ENCODE results near the gene DUSP8.
"Not testable (repeated sequence)": the region's sequence is repeated elsewhere in the genome, so short reads cannot be mapped to it uniquely, and the experiment has no call there.

The DUSP8 gene

DNA sequence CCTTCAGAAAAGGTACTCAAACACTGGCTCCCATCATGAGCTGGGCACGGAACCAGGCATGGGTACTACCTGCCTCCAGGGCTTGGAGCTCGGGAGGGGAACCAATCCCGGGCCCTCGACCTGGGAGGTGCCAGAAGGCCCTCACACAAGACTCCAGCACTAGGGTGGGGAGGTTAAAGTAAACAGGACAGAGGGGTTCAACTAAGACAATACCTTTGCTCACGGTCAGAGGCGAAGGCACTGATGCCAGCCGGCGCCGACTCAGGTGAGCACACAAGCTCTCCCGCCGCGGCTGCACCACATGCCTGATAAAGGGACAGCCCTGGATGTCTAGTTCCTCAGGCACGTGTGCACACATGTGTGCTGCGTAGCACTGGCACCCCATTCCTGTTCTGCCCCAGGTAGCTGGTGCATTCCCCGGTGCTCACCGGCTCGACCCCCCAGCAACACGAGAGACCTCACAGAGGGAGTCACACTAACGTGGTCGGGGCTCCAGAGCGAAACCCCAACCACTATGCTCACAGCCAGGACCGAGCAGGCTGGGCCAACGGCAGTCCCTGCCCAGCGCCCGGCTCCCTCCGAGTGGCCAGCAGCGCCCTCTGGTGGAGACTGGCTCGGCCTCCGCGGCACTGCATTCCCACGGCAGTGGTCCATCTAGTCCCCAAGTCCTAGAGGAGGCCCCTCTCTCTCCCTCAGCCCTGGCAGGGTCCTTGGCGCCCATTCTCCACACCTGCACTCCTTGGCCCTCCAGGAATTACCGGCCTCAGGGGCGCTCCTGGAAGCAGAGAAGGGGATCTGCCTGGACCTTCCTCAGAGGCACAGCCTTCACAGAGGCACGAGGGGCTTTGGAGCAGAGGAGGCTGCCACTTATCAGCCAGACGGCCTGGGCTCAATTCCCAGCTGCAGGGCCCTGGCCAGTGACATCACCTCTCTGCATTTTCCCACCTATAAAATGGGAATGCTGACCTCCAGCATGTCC is 56.7 kb downstream of the DUSP8 start:
- DNase-seq (ENCODE audit: low read depth in 2 of 2) = peak; percentile 69 to 72

DNA sequence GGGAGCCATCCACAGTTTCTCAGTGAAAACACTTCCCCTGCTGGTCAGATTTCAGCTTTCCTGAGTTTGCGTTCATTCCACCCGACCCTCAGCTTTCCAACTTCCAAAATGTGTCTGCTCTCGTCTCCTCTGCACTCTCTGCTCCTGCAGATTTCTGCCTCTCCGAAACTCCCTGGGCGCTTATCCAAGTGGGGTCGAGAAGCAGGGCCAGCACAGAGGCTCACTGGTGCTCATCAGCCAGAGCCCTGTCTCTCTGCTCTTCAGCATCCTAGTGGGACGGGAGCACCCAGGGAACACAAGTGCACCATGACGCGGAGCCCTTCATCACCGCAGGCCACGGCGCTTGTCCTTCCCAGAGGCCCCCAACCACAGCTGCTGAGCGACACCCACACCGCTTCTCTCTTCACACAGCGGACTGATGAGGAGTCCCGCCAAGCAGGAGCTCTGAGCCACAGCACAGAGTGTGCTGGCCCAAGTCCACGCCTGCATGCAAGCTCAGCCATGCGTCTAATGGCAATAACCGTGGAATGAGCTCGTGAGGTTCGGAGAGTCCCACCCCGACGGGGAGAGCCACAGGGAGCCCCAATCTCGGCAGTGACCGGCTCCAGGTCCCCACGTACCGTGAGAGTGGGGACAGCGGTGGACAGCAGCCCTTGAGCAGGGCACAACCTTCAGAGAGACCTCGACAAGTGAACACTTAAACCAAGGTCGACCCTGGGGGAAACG is 57.6 kb downstream of the DUSP8 start:
- DNase-seq (ENCODE audit: low read depth in 2 of 2) = no peak

DNA sequence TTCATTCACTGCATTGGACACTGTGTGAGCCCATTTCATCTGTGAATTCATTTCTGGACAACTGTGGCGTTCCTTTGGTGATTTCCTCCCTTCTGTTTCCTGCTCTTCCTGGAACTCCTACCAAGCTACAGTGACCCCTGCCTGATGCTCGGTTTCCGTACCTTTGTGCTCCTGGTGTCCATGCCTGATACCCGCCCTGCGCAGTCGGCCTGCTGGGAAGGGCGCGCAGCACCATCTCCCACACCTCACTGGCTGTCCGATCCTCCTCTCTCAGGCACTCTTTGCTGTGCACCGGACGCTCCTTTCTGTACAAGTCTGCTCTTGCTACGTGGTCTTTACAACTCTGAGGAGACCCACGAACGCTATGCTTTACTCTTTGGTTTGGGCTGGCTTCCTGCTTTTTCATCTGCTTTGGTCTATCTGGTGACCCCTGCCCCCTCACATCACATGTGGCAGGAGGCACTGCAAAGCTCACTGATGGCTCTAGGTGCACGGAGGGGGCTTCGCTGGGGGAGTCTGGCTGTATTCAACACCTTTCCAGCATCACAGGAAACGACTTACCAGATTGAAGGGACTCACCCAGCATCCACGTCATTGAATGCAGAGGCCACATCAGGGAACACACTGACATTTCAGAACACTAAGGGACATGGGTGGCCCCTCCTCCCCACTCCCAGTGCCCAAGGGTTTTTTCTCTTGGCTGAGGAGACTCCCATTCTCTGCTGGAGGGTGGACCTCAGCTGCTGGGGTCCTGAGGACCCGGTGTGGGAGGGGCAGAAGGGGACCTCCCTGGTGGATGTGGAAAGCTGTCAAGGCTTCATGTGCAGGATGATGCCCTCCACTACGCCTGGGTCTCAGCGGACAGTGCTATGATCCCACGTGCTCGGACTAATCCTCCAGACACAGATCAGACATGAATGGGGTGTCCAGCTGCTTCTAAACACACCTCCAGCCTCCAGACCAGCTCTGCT is 58.5 kb downstream of the DUSP8 start:
- no peak for DNase-seq (ENCODE audit: low read depth in 2 of 2)

DNA sequence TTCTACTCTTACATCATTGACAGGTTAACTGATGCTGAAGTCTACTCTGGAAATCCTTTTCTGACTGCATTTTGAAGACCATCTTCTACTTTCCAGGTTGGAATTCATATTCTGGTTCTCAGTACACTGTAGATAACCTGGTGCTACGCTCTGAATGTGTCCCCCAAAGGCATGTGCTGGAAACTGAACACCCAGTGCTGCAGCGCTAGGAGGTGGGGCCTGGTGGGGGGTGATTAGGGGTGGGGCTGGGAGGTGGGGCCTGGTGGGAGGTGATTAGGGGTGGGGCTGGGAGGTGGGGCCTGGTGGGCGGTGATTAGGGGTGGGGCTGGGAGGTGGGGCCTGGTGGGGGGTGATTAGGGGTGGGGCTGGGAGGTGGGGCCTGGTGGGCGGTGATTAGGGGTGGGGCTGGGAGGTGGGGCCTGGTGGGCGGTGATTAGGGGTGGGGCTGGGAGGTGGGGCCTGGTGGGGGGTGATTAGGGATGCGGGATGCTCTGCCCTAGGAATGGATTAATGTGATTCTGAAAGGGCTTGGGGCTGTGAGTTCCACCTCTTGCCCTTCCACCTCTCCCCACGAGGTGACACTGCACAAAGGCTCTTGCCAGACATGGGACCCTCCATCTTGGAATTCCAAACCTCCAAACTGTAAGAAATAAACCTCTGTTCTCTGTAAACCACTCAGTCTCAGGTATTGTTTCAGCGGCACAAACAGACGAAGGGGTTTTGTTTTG is 59.4 kb downstream of the DUSP8 start:
- DNase-seq (ENCODE audit: low read depth in 2 of 2) = not testable (repeated sequence)

DNA sequence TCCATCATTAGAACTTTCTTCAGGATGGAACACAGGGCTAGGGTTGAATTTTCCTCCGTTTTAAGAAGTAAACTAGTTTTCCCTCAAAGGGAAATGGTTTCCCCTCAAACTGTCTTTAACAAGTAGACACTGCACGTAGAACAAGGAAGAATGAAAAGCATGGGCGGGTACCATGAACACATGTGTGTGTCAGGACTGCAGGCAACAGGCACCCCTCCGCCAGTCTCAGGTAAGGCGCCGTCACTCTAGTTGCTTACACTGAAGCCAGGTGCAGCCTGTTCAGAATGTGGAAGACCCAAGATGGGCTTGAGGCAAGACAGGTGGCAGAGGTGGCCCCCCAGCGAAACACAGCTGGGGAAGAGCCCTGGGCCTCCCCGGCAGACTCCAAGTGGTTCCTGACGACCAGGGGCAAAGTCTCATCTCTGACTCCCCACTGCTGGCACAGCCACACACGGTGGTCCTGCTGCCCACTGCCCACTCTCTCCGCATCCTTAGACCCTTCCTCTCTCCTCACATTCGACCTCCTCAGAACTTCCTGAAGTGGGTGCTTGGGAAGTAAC is 60.1 kb downstream of the DUSP8 start:
- DNase-seq (ENCODE audit: low read depth in 2 of 2) = no peak

DNA sequence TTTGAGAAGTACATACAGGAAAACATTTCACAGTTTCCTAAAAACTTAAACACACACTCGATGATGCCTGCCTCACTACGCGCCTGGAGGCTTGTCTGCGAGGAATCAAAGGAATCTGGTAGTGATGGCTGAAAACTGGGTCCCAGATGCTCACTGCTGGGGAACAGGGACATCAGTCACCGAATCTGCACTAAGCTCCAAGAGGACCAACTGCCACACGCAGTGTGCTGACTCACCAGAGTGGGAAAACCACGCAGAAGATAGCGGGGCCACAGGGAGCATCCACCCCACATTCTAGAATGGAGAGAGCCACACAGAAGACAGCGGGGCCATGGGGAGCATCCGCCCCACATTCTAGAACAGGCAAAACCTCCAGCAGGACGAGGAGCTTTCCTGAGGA is 61.1 kb downstream of the DUSP8 start:
- DNase-seq (ENCODE audit: low read depth in 2 of 2) = no peak

DNA sequence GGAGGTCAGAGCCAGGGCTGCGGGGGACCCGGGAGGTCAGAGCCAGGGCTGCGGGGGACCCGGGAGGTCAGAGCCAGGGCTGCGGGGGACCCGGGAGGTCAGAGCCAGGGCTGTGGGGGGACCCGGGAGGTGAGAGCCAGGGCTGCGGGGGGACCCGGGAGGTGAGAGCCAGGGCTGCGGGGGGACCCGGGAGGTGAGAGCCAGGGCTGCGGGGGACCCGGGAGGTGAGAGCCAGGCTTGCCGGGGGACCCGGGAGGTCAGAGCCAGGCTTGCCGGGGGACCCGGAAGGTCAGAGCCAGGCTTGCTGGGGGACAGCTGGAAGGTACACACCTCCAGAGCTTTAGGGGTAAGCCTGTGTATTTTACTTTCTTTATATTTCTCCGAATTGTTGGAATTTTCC is 61.7 kb downstream of the DUSP8 start:
- DNase-seq (ENCODE audit: low read depth in 2 of 2) = not testable (repeated sequence)

DNA sequence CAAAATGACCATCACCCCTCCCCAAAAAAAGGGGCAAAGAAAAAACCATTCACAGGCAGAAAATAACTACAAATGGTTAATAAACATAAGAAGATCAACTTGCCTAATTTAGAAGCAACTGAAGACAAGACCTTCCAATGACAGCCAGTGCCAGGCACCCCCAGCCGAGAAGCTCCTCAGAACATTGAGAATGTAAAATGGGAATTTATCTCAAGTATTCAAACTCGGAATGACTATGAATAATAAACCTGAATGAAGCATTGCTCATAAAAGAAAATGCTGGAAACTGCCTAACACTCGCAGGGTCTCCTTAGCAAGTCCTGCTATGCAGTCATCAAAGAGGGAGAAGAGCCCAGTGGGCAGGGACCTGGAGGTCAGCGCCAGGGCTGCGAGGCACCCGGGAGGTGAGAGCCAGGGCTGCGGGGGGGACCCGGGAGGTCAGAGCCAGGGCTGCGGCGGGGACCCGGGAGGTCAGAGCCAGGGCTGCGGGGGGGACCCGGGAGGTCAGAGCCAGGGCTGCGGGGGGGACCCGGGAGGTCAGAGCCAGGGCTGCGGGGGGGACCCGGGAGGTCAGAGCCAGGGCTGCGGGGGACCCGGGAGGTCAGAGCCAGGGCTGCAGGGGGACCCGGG is 62.3 kb downstream of the DUSP8 start:
- no peak for DNase-seq (ENCODE audit: low read depth in 2 of 2)

DNA sequence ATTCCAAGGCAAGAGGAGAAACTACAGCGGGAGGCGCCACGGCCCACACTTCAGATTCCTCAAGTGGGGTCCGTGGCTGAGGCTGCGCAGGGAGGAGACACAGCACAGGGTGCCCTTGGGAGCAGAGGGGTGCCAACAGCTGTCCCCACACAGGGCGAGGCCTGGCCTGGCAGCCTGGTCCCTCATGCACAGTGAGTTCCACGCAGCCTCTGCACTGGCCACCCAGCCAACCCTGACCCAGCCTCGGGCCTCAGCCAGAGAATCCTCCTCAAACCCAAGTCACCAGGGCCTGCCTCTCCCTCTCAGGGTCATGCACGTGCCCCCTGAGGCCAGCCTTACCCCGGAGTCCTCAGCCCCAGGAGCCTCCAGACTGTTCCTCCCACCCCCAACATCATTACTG is 63.1 kb downstream of the DUSP8 start:
- DNase-seq (ENCODE audit: low read depth in 2 of 2) = no peak

DNA sequence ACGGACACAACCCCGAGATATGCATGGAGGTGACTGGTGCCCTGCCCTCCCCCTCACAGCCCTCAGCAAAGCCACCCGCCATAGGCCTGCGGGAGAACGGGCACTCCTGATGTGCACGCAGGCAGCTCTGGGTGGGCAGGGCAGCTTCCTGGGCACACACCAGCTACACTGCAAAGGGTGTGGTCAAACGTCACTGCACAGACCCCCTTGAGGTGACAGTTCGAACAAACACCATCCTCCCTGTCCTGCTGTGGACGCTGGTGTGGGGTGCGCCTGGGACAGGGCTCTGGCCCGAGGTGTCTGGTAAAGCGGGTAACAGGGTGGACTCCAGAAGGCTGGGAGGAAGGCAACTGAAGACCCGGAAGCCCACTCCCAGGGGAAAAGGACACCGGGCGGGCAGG is 63.6 kb downstream of the DUSP8 start:
- DNase-seq (ENCODE audit: low read depth in 2 of 2) = no peak

DNA sequence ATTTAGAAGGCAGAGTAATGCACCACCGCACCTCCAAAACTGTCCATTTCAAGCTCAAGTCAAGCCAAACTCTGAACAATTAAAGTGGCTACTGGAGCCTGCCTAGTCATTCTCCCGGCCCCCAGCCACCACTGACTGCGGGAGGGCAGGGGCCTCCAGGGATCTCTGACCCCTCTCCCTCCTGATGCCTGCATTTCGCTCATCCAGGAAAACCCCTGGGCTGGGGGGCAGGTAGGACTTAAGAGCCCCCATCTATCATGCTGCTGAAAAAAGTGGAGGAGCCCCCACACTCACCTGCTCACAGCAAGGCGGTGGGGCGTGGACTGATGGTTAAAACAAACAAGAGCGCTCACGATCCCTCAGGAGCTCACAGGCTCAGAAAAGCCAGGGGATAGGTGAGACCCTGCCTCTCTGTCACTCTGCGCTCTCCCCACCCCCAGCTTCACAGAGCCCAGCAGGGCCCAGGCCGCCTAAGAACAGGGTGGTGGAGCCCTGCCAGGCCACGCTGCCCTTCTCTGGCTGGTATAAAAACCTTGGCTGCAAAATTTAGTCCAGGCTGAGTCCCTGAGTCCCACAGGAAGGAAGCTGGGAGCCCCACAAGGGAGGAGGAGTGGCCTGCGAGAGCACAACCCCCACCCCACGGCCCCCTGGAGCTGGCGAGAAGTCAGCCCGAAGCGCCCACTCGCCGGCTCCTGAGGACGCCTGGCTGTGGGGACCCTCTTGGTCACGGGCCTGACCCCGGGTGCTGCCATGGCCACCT is 64.5 kb downstream of the DUSP8 start:
- DNase-seq (ENCODE audit: low read depth in 2 of 2) = no peak

DNA sequence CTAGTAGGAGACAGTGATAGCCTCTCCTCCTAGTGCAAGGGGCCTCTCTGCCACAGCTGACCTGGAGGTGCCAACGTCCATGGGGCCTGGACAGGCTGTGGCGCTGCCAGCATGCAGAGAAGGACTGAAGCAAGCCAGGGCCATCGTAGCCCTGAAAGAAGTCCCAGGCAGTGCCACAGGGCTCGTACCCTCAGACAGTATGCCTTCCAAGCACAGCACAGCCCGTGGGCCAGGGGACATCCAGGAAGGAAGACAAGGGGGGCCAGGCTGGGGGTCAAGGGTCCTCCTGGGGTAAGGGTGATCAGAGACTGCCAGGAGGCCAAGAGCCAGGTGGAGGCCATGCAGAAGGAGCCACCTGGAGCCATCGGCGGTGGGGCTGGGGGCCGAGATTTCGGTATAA is 65.1 kb downstream of the DUSP8 start:
- no peak for DNase-seq (ENCODE audit: low read depth in 2 of 2)

DNA sequence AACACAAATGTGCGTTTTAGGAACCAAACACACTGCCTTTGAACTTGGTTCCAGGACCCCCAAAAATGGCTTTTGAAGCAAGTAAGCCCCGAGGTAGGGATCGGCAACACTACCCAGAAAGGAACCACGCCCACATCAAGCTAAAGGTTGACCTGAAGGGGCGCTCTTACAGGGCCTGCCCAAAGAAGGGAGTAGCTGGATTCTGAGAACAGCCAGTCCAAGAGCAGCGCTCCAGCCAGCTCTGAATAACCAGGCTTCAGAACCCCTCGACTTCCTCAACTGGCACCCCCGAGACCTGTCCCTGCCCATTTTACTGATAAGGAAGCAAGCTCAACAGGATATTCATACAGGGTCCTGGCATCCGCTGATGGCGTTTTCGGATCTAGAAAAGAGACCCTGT is 66.6 kb downstream of the DUSP8 start:
- no peak for DNase-seq (ENCODE audit: low read depth in 2 of 2)

DNA sequence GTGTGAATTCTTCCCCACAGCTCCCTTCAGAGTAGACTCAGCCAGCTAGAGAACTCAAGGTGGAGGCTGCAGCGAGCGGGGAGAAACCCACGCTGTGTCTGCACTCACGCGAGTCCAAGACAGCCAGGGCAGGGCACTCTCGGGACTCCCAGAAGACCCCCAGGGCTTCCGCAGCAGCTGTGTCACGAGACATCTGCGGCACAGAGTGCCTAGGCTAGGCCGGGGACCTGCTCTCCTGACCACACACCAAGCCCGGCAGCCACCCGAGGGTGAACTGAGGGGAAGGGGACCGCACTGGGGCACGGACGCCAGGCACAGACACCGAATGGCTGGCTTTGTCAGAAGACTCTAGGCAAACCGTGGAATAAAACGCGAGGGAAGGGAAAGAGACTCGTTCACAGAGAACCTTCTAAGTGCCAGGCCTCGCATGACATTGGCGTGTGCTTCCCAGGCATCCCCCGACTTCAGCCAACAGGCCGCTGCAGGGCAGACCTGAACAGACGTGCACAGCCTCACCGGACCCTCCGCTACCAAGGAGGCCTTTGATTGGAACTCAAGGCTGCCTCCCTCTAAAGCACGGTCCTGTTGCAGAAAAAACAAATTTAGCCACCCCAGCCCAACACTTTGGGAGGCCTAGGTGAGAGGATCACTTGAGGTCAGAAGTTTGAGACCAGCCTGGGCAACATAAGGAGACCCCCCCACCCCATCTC is 67.3 kb downstream of the DUSP8 start:
- no peak for DNase-seq (ENCODE audit: low read depth in 2 of 2)

DNA sequence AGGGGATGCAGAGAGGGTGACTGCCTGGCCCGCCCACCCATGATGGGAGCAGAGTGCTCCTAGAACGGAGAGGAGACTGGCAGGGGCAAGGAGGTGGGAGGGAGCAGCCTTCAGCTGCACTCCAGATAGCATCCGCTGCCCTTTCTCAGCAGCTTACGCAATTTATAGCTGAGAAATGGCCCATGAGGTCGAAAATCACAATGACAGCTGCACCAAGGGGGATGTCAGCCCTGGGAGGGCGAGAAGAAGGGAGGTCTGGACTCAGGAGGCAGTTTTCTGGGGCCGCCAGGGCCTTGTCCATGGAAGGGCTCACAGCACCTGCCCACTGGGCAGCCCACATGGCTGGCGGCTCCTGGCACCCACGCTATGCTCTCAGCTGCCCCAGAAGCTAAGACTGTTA is 67.9 kb downstream of the DUSP8 start:
- no peak for DNase-seq (ENCODE audit: low read depth in 2 of 2)
